Stimulated activated CD4-positive, alpha-beta T cell treated with anti-CD3 and anti-CD28 coated beads, Interleukin-1b, Interleukin-23, amount 100 ng/mL, for 24 hours (primary cell): ENCODE data around the gene CHD9.
"Not testable (repeated sequence)": the region's sequence is repeated elsewhere in the genome, so short reads cannot be mapped to it uniquely, and the experiment has no call there.

ENCODE experiments used
- DNase-seq, 4 experiments: peaks; one replicate each; pipeline ENCODE4 v3.0.0-alpha.2; 2020; ENCODE audit warnings: low read depth in 4 of 4, low spot score in 1 of 4

Gene CHD9

GRCh38 chr16:53262645-53263044 lies 207.9 kb downstream of the CHD9 start:
- no peak for DNase-seq

- DNase-seq = no peak
Observed at GRCh38 chr16:53266156-53266555, 211.4 kb downstream of the CHD9 start.

GRCh38 chr16:53278498-53278897 lies 223.7 kb downstream of the CHD9 start:
- not testable (repeated sequence) for DNase-seq

GRCh38 chr16:53281280-53281679 lies 226.5 kb downstream of the CHD9 start:
- no peak for DNase-seq

DNA sequence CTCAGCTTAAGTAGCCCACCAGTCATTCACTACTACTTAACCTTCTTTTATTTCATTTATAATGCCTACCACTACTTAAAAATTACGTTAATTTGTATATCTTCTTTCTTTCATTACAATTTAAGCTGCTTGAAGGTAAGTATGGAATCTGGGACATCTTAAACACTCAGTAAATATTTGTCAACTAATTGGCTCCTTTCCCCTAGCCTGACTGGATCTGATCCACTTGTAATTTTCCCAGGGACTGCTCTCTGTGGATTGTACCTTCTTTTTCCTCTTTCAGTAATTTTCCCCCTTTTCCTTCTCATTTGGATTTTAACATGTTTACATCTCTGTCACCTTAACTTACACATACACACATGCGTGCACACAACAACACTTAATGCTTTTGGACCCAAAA lies 227.1 kb downstream of the CHD9 start:
- no peak for DNase-seq

DNA sequence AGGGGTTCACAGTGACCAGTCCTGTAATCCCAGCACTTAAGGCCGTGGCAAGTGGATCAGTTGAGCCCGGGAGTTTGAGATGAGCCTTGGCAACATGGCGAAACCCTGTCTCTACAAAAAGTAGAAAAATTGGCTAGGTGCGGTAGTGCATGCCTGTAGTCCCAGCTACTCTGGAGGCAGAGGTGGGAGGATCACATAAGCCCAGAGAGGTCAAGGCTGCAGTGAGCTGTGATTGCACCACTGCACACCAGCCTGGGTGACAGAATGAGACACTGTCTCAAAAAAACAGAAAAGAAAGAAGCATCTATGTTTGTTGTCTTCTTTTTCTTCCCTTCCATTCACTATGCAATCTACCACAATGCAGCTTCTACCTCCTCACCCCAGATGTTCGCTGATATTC lies 227.5 kb downstream of the CHD9 start:
- no peak for DNase-seq

- no peak for DNase-seq
Observed at GRCh38 chr16:53282975-53283946, 228.5 kb downstream of the CHD9 start.

GRCh38 chr16:53285236-53285635 lies 230.4 kb downstream of the CHD9 start:
- DNase-seq = no peak

GRCh38 chr16:53290520-53290919 lies 235.7 kb downstream of the CHD9 start:
- DNase-seq = no peak

DNA sequence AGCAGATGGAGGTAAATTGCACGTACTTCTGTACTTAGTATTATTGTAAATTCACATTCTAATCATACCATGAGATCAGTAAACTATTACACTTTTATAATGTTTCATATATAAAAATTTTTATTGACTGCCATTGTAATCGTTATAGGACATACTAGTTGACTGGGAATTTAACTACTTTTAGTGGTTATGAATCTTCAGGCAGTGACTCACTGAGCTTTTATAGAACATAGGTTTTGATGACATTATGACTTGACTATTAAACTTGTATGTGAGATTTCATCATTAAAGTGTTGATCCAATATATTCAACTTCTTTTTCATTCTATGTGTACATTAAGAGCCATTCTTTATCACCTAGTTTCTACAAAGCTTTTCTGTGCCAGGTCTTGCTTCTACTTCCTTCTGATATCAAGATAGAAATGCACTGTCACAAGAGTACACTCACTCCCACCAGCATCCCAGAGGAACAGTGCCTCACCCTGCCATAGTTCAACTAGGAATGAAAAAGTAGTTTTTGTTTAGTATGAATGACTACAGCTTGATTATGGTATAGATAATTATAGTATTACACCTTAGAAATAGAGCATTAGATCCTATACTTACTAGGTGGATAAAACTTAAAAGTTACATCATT lies 237.1 kb downstream of the CHD9 start:
- no peak for DNase-seq

GRCh38 chr16:53297477-53297876 lies 242.7 kb downstream of the CHD9 start:
- no peak for DNase-seq

DNA sequence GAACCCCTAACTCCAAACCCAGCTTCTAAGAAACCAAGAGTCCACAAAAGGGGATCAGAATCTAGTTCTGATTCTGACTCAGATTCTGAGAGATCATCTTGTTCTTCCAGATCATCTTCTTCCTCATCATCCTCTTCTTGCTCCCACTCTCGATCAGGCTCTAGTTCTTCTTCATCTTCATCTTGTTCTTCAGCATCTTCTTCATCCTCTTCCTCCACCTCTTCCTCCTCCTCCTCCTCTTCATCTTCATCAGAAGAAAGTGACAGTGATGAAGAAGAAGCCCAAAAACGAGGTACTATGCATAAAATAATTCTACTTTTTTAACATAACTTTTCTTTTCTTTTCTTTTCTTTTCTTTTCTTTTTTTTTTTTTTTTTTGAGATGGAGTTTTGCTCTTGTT lies 249.5 kb downstream of the CHD9 start:
- no peak for DNase-seq

DNA sequence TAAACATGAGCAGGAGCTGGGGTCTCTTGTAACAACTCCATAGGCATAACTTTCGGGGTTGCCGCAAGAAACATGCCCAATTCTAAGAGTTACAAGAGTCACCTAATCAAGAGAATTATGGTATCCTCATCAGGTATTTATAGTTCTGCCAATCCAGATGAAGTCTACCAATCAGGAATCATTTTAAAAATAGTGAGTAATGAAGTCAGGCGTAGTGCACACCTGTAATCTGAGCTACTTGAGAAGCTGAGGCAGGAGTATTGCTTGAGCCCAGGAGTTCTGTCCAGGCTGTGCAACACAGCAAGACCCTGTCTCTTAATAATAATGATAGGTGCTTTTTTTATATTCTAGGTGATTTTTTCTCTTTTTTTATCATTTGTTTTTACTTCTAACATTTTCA lies 251.0 kb downstream of the CHD9 start:
- no peak for DNase-seq

DNA sequence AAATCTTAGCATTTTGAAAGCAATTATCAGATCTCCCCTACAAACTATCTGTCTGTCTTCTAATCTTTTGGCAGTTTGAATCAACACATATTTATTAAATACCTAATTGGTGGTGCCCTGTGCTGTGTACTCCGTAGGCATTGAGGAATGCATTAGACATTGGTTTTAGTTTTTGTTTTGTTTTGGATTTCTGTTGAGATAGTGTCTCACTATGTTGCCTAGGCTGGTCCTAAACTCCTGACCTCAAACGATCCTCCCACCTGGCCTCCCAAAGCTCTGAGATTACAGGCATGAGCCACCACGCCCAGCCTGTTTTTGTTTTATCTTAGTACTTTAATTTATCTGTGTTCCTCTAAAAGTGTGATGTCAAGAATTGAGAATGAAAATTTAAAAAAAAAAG lies 254.7 kb downstream of the CHD9 start:
- no peak for DNase-seq

- no peak for DNase-seq
Observed at GRCh38 chr16:53320992-53321391, 266.2 kb downstream of the CHD9 start.

- no peak for DNase-seq
Observed at GRCh38 chr16:53323924-53324323, 269.1 kb downstream of the CHD9 start.

DNA sequence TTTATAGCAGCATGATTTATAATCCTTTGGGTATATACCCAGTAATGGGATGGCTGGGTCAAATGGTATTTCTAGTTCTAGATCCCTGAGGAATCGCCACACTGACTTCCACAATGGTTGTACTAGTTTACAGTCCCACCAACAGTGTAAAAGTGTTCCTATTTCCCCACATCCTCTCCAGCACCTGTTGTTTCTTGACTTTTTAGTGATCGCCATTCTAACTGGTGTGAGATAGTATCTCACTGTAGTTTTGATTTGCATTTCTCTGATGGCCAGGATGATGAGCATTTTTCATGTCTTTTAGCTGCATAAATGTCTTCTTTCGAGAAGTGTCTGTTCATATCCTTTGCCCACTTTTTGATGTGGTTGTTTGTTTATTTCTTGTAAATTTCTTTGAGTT lies 276.2 kb downstream of the CHD9 start:
- DNase-seq = not testable (repeated sequence)

GRCh38 chr16:53334581-53334980 lies 279.8 kb downstream of the CHD9 start:
- no peak for DNase-seq

DNA sequence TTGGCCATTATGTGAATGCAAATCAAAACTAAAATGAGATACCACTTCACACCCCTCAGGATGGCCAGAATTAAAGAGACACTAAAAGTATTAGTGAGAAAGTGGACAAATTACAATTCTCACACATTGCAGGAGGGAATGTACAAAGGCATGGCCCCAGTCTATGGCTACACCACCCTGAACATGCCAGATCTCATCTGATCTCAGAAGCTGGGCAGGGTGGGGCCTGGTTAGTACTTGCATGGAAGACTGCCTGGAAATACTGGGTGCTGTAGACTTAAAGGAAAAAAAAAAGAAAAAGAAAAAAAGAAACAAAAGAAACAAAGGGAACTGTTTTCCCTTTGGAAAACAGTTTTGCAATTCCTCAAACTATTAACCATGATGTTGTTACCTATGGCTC lies 282.5 kb downstream of the CHD9 start:
- DNase-seq = no peak

DNA sequence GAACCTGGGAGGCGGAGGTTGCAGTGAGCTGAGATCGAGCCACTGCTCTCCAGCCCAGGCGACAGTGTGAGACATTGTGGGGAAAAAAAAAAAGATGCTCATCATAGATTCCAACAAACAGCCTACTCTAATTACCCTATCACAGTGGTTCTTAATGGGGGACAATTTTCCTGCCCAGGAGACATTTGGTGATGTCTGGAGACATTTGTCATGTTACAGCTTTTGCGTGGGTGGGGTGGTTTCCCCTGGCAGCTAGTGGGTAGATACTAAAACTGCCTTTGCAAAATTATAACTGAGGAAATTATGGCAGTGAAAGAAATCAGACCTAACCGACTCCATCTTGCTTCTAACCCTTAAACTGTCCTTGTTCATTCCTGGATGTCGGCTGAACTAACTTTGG lies 287.0 kb downstream of the CHD9 start:
- DNase-seq = no peak

- no peak for DNase-seq
Observed at GRCh38 chr16:53355064-53355463, 300.3 kb downstream of the CHD9 start.

DNA sequence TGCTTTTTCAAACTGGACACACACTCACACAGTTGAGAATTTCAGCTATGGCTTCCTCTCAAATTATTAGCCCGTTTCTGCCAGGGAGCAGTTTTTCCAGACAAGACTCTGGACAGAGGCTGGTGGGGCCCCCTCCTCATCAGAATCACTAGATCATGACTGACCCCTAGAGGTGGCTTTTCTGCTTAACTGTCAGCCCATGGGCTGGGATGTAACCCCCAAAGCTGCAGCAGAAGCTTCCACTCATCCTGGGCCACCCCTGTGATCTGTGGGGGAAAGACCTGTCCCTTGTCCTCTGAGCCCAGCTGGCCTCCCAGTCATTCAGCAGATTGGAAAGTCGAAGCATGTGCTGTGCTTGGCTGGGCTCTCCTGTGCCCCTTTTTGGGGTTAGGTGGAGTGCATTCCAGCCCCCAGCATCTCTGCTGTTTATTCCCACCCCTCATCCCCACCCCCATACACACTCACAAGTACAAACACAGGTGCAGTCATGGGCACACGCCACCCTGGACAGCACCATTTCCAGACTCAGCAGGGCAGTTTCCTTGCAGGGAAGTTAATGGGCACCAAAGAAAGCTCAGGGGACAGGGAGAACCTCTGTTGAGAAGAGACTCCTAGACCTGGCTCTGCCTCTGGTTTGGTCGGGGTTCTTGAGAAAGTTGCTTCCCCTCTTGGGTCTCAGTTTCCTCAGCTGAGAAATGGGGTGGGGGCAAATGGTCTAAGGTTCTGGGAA lies 301.9 kb downstream of the CHD9 start:
- no peak for DNase-seq
